CD14-positive monocyte (primary cell): ENCODE data around the gene MOB1A. TPM values are rescaled to one million over a fixed set of nuclear protein-coding genes. Genes with fewer than 3 reads are reported as not detected.
A peak's percentile ranks its signal among the peaks of the same experiment; 100 is the strongest.
"Not testable (repeated sequence)": the region's sequence is repeated elsewhere in the genome, so short reads cannot be mapped to it uniquely, and the experiment has no call there.

Source experiments
- DNase-seq, 3 donors: peaks; one replicate each; pipeline ENCODE4 v3.0.0-alpha.2; 2011 to 2022
- H2AFZ ChIP-seq: 2 replicates; pipeline ENCODE4 v1.6.0; 2012; ENCODE audit warnings: mild to moderate bottlenecking, low read depth, low read length, inconsistent platforms; ENCODE audit not compliant: insufficient read depth, poor library complexity, severe bottlenecking
- H3K27ac ChIP-seq, 2 donors: 1 replicate in 1 of 2; 2 replicates in 1 of 2; pipeline ENCODE4 v1.5.1; 2012 to 2013; ENCODE audit warnings: low read length in 2 of 2, control low read depth in 1 of 2, inconsistent platforms in 1 of 2, low read depth in 1 of 2, mild to moderate bottlenecking in 1 of 2
- H3K27me3 ChIP-seq, 2 donors: one replicate each; pipeline versions ENCODE4 v1.6.0 to v1.6.1; 2011 to 2013; ENCODE audit warnings: low read length in 2 of 2; ENCODE audit not compliant: control insufficient read depth in 2 of 2, insufficient read depth in 2 of 2
- H3K36me3 ChIP-seq, 2 donors: replicated peaks in 1 of 2; 1 replicate in 1 of 2; 2 replicates in 1 of 2; pipeline versions ENCODE4 v1.5.1 to v1.6.1; 2012 to 2013; ENCODE audit warnings: low read length in 2 of 2, control low read depth in 1 of 2, inconsistent platforms in 1 of 2, mild to moderate bottlenecking in 1 of 2; ENCODE audit not compliant: insufficient read depth in 2 of 2, control insufficient read depth in 1 of 2
- H3K4me1 ChIP-seq, 2 donors: 1 replicate in 1 of 2; 2 replicates in 1 of 2; pipeline versions ENCODE4 v1.5.1 to v1.6.1; 2012 to 2013; ENCODE audit warnings: low read length in 2 of 2, control low read depth in 1 of 2, inconsistent platforms in 1 of 2, mild to moderate bottlenecking in 1 of 2, moderate library complexity in 1 of 2; ENCODE audit not compliant: insufficient read depth in 2 of 2, control insufficient read depth in 1 of 2
- H3K4me2 ChIP-seq: replicated peaks from 2 replicates; pipeline ENCODE3; 2012; ENCODE audit warnings: low read length, moderate library complexity, mild to moderate bottlenecking; ENCODE audit not compliant: poor library complexity, severe bottlenecking; ENCODE audit errors: extremely low read depth
- H3K4me3 ChIP-seq, 3 experiments: fragments of 200-600 bp in 1 of 3; sonication (generic) in 1 of 3; replicated peaks in 1 of 3; 1 replicate in 2 of 3; 2 replicates in 1 of 3; pipeline ENCODE4 v1.5.1; 2011 to 2013; ENCODE audit warnings: low read length in 3 of 3, mild to moderate bottlenecking in 3 of 3, control low read depth in 2 of 3, low read depth in 2 of 3, inconsistent platforms in 1 of 3, moderate library complexity in 1 of 3
- H3K79me2 ChIP-seq: 2 replicates; pipeline ENCODE4 v1.6.0; 2012; ENCODE audit warnings: mild to moderate bottlenecking, control low read depth, inconsistent platforms, low read length, moderate library complexity; ENCODE audit not compliant: insufficient read depth
- H3K9ac ChIP-seq: 2 replicates; pipeline ENCODE4 v1.6.0; 2017; ENCODE audit warnings: low read length, mild to moderate bottlenecking; ENCODE audit not compliant: insufficient read depth, poor library complexity, severe bottlenecking
- H3K9me3 ChIP-seq, 2 donors: replicated peaks in 1 of 2; 1 replicate in 1 of 2; 2 replicates in 1 of 2; pipeline versions ENCODE4 v1.5.1 to v1.6.1; 2012 to 2013; ENCODE audit warnings: low read length in 2 of 2, control low read depth in 1 of 2; ENCODE audit not compliant: control insufficient read depth in 1 of 2, insufficient read depth in 1 of 2
- H4K20me1 ChIP-seq: 2 replicates; pipeline ENCODE4 v1.6.0; 2012; ENCODE audit warnings: mild to moderate bottlenecking, low read length, control low read depth, moderate library complexity; ENCODE audit not compliant: insufficient read depth
- H3K27ac Mint-ChIP-seq, 7 donors: one replicate each; pipeline ENCODE4 v1.8.0; 2020; ENCODE audit warnings: mild to moderate bottlenecking in 7 of 7, mixed read lengths in 7 of 7, moderate library complexity in 6 of 7, inconsistent platforms in 2 of 7
- H3K27me3 Mint-ChIP-seq, 3 donors: one replicate each; pipeline ENCODE4 v1.8.0; 2021 to 2022; ENCODE audit warnings: low read depth in 3 of 3, mild to moderate bottlenecking in 3 of 3, mixed read lengths in 3 of 3, moderate library complexity in 3 of 3, inconsistent platforms in 1 of 3
- H3K36me3 Mint-ChIP-seq, 2 donors: one replicate each; pipeline ENCODE4 v1.8.0; 2020; ENCODE audit warnings: mixed read lengths in 2 of 2, inconsistent platforms in 1 of 2, mild to moderate bottlenecking in 1 of 2
- H3K4me1 Mint-ChIP-seq: one replicate; pipeline ENCODE4 v1.8.0; 2020; ENCODE audit warnings: mild to moderate bottlenecking, mixed read lengths
- H3K4me3 Mint-ChIP-seq, 2 donors: one replicate each; pipeline ENCODE4 v1.8.0; 2020; ENCODE audit warnings: mild to moderate bottlenecking in 2 of 2, mixed read lengths in 2 of 2, moderate library complexity in 1 of 2
- H3K9me3 Mint-ChIP-seq, 7 donors: one replicate each; pipeline ENCODE4 v1.8.0; 2020 to 2022; ENCODE audit warnings: mixed read lengths in 7 of 7, mild to moderate bottlenecking in 6 of 7, moderate library complexity in 6 of 7, inconsistent platforms in 2 of 7
- CTCF ChIP-seq: fragments of 200-600 bp; IDR thresholded peaks from one replicate; pipeline ENCODE4 v1.8.0; 2022; ENCODE audit warnings: antibody characterized with exemption, mild to moderate bottlenecking
- WGBS: methylation state at CpG from one replicate; pipeline ENCODE4 v1.1.5; 2013; ENCODE audit warnings: missing lambda C conversion rate; ENCODE audit not compliant: insufficient coverage; 5-methylcytosine and 5-hydroxymethylcytosine counted together
- intact Hi-C, 2 donors: fragments of 100-400 bp; cut with micrococcal nuclease; formaldehyde crosslinking; loops; one replicate each; pipeline versions ENCODE4 v1.15.0 to v1.15.1; 2023
- polyA plus RNA-seq, 3 donors: library from polyadenylated mRNA; depleted of rRNA in 1 of 3; unstranded in 2 of 3; stranded (reverse) in 1 of 3; fragments of 300-500 nt in 2 of 3; fragments of >200 nt in 1 of 3; fragmentation: Illumina TruSeq in 2 of 3; gene quantifications; 1 replicate in 2 of 3; 2 replicates in 1 of 3; pipeline ENCODE4 v1.2.3, GENCODE V29; 2012 to 2021

Gene MOB1A
- polyA plus RNA-seq, 3 donors = 55.0 to 367 (median 285) TPM

- peaks cover 24 to 36% (median 24%) of the 10 kb centered on the region in 3 donors for H3K27me3 Mint-ChIP-seq
- H3K4me1 ChIP-seq = no peaks in the 10 kb centered on the region
- no peak overlapping the region for H3K27ac Mint-ChIP-seq
- no peaks in the 10 kb centered on the region for H3K9me3 ChIP-seq
- TF ChIP-seq CTCF = no peak
- peaks cover 5% of the 10 kb centered on the region for H3K4me1 Mint-ChIP-seq
- peak overlapping the region in 1 of 2 donors; percentile 57 for H3K4me3 Mint-ChIP-seq
- 53% methylated on average over 37 of the region's 41 CpGs for WGBS
- intact Hi-C loops = no loop called here
- no peak for DNase-seq
- no peak overlapping the region for H3K9ac ChIP-seq
- H3K36me3 ChIP-seq = peaks cover 7 to 13% of the 10 kb centered on the region in 2 donors
- no peaks in the 10 kb centered on the region for H3K79me2 ChIP-seq
- no peak overlapping the region for H3K4me3 ChIP-seq
- H3K4me2 ChIP-seq = no peak overlapping the region
- peaks cover 2 to 9% (median 7%) of the 10 kb centered on the region in 7 donors for H3K9me3 Mint-ChIP-seq
- no peak overlapping the region for H3K27ac ChIP-seq
- H2AFZ ChIP-seq = no peak overlapping the region
- no peaks in the 10 kb centered on the region for H4K20me1 ChIP-seq
- peaks cover 20% of the 10 kb centered on the region in 2 donors for H3K36me3 Mint-ChIP-seq
- H3K27me3 ChIP-seq = peaks cover 0 to 26% of the 10 kb centered on the region in 2 donors
Measured at GRCh38 chr2:74130211-74130995, 48.3 kb downstream of the MOB1A start.

GRCh38 chr2:74128206-74128605 is 50.5 kb downstream of the MOB1A start:
- no peak overlapping the region for H3K4me2 ChIP-seq
- no peak for TF ChIP-seq CTCF
- no peaks in the 10 kb centered on the region for H3K36me3 ChIP-seq
- Mint-ChIP-seq H3K4me3 (no peak overlapping the region), H3K9me3 (peaks cover 4 to 13% (median 11%) of the 10 kb centered on the region in 7 donors), H3K36me3 (peaks cover 2 to 3% of the 10 kb centered on the region in 2 donors), H3K4me1 (peaks cover 5% of the 10 kb centered on the region), H3K27me3 (peaks cover 24 to 36% (median 26%) of the 10 kb centered on the region in 3 donors), H3K27ac (no peak overlapping the region)
- no peak overlapping the region for H2AFZ ChIP-seq
- no CpG with 5 or more reads among the region's 3 CpGs for WGBS
- DNase-seq = no peak
- intact Hi-C loops = no loop called here
- no peak overlapping the region for H3K4me3 ChIP-seq
- no peaks in the 10 kb centered on the region for H3K4me1 ChIP-seq
- H3K9ac ChIP-seq = no peak overlapping the region
- H4K20me1 ChIP-seq = no peaks in the 10 kb centered on the region
- no peaks in the 10 kb centered on the region for H3K79me2 ChIP-seq
- H3K27me3 ChIP-seq = peaks cover 0 to 26% of the 10 kb centered on the region in 2 donors
- H3K9me3 ChIP-seq = peaks cover 3 to 6% of the 10 kb centered on the region in 2 donors
- H3K27ac ChIP-seq = no peak overlapping the region

GRCh38 chr2:74123955-74124354 is 54.7 kb downstream of the MOB1A start:
- H3K9ac ChIP-seq, intact Hi-C loops, H4K20me1 ChIP-seq, H3K27ac Mint-ChIP-seq, H3K79me2 ChIP-seq, H3K27ac ChIP-seq, H3K4me3 Mint-ChIP-seq, H3K4me3 ChIP-seq, H3K36me3 ChIP-seq, H3K27me3 ChIP-seq, H3K4me1 Mint-ChIP-seq, H2AFZ ChIP-seq, DNase-seq, H3K4me2 ChIP-seq, H3K36me3 Mint-ChIP-seq: not testable (repeated sequence)
- Histone ChIP-seq H3K9me3 (peaks cover 17 to 22% of the 10 kb centered on the region in 2 donors), H3K4me1 (peaks cover 10 to 11% of the 10 kb centered on the region in 2 donors)
- Mint-ChIP-seq H3K9me3 (peaks cover 22 to 36% (median 35%) of the 10 kb centered on the region in 7 donors), H3K27me3 (peaks cover 6 to 16% (median 12%) of the 10 kb centered on the region in 3 donors)
- 95% methylated on average over 4 of the region's 29 CpGs for WGBS
